ENCODE measurements around the gene SEMA4G.

DNA sequence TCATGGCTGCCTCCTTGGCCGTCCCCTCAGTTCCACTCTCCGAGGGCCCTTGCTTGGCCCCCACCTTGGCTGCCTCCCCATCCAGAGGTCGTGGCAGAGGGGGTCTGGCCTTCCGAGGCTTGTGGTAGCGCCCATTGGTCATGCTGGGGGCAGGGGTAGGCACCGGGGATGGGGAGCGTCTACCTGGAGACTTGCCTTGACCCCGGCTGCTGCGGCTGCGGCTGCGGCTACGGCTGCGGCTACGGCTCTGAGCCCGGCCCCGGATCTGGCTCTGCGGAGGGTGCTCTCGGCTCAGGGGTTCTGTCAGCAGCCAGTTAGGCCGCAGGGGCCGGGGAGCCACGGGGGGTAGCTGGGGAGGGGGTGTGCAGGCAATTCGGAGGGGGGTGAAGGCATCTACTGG is 41.0 kb downstream of the SEMA4G start:
- no peak for TF ChIP-seq POLR2AphosphoS5 (IDR thresholded peaks at IDR 0.05)
- TF ChIP-seq CTCF (IDR thresholded peaks at IDR 0.05), result no peak
- no peak for TF ChIP-seq EP300 (IDR thresholded peaks at IDR 0.05)
- TF ChIP-seq POLR2A (IDR thresholded peaks at IDR 0.05; ENCODE audit: low read depth), result no peak
